Activated CD4-positive, alpha-beta T cell treated with anti-CD3 and anti-CD28 coated beads, Interleukin-2, Interleukin-4, amounts not matched to agents 100 ng/mL and 50 ng/mL, durations not matched to agents 16 hours and 8 hours (primary cell): ENCODE measurements around the gene FGD3.

ENCODE experiments used
- DNase-seq: peaks from one replicate; pipeline ENCODE4 v3.0.0-alpha.2; 2020; ENCODE audit warnings: low spot score

Gene FGD3

DNA sequence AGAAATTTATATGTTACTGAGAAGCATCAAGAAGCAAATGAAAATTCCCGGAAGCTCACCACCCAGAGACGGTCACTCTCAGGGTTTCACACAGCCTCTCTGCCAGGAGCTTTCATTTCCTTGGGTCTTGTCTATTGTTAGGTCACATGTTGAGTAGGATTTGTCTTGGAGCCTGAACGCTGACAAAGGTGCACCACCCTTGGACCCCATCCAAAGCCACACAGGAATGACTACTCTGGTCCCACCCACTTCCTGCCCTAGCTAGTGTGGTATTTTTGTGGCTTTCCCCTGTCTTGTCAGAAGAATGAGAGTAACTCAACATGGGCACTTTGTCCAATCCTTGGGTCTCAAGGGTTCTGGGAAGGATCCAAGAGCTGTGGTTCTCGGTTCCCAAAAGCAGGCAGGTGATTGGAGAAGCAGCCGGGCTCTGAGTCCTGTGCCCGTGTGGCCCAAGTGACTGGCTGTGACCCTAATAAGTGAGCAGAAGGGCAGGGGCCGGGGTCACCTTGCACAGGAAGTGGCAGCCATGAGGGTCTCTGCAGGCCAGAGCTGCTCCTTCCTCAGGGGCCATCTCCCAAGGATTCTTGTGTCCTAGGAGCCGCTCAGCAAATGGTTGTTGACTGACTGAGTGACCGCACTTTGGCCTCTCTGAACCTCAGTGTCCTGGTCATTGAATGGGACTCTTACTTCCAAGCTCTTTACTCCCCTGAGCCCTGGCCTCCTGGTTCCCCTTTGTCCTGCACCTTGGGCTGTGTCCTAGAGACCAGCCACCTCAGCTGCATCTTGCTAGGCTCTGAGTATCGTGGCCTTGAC lies 6.9 kb downstream of the FGD3 start:
- peak; percentile 86 for DNase-seq

DNA sequence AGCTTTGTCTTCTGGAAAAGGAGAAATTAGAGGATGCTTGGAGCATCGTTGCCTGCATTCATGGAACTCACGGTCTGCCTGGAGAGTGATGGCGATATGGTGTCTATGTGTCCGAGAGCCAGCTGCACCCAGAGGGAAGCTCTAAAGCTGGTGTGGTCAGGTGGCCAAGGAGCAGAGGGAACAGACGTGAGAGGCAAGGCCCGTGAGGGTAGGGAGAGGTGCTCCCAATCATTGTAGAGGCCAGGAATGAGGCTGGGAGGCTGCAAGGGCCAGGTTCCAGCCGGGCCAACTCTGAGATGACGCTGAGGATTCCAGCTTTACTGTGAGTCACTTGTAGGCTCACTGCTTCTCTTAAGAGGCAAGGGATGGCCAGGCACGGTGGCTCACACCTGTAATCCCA lies 7.6 kb downstream of the FGD3 start:
- no peak for DNase-seq

DNA sequence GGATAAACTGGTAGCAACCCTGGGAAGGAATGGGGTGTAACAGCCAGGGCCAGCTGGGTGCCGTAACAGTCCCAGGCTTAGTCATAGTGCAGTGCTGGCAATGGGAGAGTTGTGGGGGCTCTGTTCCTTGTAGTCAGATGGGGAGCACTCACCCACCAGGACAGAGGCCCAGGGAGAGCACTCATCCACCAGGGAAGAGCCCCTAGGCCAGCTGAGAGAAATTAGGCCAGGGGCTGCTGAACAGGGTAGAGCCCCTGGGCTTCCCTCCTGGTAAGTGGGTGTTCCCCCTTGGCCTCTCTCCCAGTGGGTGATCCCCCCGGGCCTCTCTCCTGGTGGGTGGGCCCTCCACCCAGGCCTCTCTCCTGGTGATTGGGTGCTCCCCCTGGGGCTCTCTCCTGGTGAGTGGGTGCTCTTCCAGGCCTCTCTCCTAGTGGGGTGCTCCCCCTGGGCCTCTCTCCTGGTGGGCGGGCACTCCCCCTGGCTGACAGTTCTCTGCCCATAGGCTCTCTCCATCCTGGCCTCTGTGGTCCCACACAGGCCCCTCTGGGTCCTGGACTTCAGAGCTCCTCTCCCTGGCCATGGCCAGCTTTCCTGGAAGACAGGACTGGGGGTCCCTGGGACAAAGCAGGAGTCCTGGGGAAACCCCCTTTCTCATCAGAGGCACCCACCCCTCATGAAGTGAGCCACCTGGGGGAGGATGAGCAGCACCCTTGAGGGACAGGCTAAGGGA lies 13.4 kb downstream of the FGD3 start:
- DNase-seq: no peak

DNA sequence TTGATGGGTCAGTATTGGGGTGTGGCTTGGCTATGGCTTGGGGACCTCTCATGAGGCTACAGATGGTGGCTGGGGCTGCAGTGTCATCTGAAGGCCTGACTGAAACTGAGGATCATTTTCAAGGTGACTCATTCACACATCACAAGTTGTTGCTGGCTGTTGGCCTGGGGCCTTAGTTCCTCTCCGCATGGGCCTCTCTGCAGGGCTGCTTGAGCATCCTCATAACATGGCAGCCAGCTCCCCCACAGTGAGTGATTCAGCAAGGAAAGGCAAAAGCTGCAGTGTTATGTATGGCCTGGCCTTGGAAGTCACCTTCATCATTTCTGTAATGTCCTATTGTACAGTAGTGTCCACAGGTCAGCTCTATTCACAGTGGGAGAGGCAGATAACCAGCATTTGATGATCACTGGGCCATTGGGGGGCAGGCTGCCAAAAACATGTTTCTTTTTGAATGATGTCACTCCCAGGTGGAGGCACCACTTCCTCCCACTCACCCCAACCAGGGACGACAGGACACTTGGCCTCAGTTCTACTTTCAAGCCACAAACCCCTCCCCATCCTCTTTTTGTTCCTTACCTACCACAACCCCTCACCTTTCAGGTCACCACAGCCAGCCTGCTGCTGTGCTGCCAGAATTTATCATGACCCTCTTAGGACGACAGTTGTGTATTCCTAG lies 14.4 kb downstream of the FGD3 start:
- DNase-seq: peak; percentile 54

DNA sequence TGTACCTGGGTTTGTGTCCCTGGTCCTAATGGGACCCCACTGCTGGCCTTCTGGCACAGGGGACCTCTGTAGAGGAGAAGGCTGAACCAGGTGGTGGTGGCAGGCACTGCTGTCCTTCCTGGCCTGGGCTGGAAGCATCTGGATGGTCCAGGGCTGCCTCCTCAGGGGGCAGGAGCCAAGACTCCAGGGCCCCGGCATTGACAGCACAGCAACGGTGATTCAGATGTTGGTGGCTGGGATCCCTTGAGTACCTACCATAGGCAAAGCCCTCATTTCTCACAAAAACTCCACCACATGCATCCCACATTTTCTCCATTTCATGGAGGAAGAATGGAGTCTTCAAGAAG lies 15.0 kb downstream of the FGD3 start:
- DNase-seq: no peak

DNA sequence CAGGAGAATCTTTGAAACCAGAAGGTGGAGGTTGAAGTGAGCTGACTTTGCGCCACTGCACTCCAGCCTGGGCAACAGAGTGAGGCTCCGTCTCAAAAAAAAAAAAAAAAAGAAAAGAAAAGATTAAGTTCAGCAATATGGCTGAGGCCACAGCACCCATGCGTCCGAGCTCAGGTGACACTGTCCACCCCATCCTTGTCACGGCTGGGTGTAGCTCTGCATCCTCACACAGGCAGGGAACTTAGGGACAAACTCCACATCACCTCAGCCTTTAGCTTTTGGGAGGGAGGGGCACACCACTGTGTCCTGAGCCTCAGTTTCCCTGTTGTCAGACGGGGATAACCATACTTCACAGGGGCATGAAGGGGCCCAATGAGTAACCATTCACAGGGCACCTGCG lies 15.5 kb downstream of the FGD3 start:
- DNase-seq: no peak

DNA sequence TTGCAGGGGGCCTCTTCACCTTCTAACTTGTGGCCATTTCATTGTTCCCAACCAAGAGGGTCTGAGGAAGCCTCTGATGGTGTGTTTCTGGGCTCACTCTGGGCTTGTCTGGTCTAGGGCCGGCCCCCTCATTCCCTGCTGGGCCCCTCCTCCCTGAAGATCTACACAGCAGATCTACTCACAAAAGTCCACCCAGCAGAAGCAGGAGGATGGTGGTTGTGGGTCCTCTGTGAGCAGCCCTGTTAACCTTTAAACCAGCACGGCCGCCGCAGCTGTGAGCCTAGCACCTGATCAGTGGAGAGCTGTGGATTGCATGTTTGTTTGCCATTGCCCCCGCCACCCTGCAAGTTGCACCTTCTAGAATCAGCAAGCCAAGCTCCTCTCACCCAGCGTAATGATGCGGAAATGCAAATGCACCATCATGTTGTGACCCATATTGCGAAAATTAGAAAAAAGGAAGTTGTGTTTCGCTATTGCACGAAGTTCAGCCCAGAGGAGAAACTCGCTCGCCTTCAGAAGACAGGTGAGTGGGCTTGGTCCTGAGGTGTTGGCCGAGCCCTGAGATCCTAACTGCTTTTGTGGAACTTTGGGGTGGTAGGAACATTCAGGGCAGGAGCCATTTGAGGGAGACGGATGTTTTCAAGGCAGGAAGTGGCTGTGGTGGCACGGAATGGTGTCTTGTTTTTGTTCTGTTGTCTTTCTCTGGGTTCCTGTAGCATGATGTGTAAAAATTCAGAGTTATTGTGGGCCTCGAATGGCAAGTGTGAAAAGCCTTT lies 16.7 kb downstream of the FGD3 start:
- peak; percentile 78 for DNase-seq

DNA sequence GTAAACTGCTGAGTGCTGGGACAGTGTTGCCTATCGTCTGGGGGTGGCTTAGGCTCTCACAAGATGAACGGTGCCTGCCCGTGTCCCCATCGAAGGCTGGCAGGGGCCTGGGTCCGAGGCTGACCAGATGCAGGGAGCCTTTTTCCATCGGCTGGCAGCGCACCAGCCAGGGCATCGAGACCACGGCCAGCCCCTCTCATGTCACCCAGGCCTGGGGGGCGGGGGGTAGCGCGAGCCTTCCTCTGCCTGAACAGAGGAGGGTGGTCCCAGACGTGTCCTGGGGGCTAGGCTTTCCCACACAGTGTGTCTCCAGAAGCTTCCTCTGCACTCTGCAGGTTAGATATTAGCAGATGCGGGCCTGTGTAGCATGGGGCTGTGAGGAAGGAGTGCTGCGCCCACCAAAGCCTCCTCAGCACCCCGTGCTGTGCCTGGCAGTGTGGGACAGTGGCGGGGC lies 17.3 kb downstream of the FGD3 start:
- no peak for DNase-seq

DNA sequence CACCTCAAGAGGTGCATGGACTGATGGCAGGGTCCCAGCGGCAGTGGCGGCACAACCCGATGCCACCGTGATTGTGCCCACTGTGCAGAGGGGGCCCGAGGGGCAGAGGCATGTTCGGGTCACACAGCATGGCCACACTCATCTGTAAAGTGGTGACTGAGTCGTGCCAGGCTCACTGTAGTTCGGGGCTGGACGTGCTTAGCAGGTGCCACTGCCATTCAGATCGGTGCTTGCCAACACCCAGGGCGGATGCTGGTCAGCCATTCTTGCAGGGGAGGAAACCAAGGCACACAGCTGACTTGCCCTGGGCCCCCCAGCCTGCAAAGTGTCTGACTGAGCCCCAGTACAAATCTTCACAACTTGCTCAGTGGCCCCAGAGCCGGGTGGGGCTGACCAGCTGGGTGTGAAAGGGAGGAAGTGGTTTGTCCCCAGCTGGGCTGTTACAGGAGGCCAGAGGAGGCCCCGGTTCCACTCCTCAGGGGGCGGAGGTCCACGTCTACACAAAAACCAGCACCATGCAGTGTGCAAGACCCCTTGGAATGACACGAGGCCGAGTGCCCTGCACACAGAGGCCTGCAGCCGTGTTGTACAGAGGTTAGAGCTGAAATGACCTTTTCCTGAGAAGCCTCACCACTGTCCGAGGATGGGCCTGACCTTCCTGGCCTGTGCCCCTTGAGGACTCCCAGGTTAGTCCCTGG lies 17.9 kb downstream of the FGD3 start:
- DNase-seq: peak; percentile 52

DNA sequence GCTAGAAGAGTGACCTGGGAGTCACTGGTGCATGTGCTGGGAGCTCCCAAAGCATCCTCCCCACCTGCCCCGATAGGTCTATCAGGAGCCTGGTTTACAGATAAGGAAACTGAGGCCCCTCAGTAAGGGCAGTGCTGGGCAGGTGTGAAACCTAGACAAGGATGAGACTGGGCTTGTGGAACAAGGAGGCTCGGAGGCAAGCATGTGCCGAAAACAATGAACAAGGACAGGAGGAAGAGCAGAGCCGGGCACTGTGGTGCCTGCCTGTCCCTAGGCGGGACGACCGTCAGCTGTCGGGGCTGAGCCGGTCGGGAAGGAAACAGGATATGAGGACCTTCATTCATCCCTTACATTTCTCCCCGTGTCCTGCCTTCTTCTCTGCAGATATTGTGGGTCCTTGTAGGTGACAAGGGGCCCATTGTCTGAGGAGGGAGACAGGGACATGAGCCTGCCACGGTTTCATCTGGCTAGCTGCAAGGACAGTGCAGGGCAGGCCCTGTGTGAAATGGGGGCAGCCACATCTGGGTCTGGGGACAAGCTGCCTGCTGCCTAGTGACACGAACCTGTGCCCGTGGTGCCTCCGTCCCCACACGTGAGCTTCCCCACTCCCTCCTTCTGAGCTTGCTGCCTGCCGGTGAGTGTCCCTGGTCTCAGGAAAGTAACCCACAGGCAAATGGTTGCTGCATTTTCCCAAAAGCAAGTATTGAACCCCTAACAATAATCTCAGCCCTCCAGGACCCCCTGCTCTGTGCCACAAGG lies 18.6 kb downstream of the FGD3 start:
- DNase-seq: no peak

DNA sequence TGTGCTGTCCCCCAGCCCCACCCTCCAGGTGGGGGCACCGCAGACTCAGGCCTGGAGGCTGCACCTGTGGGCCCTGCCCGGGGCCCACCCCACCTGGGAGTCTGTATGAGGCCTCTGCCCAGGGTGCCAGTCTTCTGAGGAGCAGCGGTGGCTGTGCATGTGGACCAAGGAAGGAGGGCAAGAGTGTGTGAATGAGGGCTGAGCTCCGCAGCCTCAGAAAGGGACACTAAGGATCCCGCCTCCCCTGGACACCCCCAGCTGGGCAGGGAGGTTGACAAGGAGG lies 19.1 kb downstream of the FGD3 start:
- no peak for DNase-seq

DNA sequence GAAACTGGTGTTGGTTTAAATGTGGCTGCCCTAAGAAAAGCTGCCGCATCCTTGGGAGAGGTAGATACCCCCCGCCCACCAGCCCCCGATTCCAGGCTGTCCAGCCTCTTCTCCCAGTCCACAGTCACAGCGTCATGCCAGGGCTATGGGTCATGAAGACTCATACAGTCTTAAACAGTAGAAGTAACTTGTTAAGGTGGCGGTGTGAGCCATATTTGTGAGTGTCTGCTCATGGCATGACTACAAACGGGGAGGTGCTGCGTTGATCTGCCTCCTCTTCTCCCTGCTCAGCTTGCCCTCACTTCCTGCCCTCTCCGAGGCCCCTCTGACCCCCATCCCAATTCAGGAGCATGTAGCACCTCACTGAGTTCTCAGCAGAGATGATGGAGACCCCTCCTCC lies 20.8 kb downstream of the FGD3 start:
- DNase-seq: no peak

DNA sequence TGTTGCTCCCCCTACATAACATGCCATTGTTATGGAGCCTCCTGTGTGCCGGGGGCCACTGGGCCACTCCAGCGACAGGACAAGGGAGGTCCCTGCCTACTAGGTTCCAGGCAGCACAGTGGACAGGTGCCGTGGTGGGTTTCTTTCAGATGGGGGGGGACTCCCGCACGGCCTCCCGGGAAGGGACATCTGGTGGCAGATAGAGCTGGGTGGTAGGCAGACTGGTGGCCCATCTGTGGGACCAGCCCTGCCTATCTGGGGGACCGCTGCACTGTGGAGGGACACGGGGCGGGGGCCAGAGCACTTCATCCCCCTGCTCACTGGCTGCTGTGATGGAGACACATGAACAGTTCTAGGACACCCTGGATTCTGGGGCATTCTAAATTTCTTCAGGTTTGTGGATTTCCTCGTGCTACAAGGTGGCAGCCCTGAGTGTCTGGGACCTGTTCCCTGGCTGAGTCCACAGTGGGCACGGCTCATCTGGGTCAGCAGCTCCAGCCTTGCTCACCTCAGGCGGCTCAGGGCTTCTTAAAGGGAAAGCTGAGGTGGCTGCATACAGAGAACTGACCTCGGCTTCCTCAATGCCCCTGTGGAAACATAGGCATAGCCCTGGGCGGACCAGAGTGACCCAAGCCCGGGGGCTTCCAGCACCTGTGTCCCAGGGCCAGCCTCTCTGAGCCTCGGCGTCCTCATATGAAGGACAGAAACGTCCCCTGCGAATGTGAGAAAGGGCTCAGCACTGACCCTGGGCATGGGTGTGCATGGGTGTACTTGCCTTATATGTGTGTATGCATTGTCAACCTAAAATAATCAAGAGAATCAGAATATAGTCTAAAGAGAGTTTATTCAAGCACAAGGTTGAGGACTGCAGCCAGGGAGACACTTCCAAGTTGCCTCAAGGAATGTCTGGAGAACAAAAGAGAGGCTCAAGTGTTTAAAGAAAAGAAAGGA lies 22.5 kb downstream of the FGD3 start:
- DNase-seq: no peak

DNA sequence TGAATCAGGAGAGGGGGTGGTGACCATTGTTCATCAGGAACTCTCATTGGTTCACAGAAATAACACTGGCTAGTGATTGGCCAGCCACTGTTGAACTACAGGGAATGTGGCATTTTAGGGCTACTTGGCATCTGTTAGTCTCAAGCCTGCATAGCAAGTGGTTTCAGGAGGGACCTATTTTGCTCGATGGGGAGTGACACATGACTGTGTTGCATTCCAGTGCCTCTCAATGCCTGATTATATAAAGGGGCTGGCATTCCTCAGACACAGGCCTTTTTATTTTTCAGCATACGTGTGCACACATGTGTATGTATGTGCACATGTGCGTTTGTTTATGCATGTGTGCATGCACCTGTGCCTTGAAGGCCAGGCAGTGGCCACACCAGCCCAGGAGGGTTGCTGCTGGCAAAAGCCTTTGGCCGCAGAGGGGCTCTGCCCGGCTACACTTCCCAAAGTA lies 23.2 kb downstream of the FGD3 start:
- DNase-seq: no peak

DNA sequence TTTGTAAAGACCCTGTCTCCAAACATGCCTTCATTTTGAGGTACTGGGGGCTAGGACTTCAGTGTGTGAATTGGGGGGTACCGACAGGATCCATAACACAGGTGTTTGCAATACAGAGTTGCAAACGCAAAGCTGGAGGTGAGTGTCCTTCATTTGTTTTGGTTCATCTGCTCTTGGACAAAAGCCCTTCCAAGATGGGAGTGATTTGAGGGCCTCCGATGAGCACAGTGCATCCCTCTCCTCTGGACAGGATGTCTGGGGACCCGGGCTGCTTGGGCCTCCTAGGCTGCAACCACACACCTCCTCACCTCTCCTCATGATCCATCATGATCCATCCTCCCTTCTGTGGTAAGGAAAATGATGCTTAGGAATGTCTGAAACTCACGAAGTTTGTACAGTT lies 23.8 kb downstream of the FGD3 start:
- no peak for DNase-seq

DNA sequence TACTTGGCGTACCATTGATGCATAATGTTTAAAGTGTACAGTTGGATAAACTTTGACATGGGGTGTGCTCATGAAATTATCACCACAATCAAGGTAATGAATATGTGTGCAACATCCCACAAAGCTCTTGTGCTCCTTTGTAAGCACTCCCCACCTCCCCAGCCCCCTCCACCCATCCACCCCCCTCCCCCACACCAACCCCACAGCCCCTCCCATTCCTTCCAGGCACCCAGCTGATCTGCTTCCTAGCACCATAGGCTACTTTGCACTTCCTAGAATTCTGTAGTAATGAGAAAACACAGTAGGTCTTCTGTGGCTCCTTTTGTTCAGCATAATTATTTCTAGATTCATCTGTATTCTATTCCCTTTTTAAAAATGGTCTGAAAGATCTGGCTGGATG lies 24.5 kb downstream of the FGD3 start:
- DNase-seq: no peak

DNA sequence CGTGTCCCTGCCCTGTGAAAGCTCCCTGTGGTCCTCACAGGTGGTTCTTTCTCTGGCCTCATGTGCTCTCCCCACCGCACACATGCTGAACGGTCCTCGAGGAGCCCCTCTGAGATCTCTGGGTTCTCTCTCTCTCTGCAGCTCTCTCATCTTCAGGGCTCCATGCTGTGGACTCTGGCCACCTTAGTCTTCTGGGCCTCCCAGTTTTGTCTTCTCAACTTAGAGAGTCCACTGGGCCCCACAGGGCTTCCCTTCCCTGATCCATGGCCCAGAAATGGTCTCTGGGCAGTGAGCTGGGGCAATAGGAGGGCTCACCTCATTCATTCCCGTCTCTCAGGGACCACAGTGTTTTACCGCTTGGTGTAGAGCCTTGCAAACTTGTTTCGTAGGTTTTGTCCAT lies 26.4 kb downstream of the FGD3 start:
- no peak for DNase-seq

DNA sequence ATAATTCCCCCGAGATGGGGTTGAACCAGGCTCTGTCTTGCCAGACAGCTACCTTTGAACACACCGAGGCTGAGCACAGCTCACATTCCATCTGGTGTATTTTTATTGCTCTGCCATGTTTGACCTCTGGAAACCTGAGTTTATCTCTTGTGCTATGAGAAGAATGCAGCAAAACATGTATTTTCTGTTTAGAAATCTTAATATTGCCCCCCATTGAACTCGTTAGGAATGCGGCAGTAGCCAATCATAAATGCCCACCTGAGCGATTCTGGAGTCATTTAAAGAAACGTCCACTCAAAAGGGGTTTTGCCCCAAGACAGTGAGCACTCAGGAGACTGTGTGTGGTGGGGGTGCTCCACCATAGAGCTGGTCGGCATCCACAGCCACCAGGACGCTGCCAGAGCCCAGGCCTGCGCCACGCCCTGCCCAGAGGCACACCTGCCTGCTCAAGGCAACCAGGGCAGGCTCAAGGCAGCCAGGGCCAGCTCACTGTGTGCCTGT lies 26.9 kb downstream of the FGD3 start:
- DNase-seq: no peak
